Measurements from ENCODE around the gene CAMTA1. TPM values are rescaled to one million over a fixed set of nuclear protein-coding genes. Genes with fewer than 3 reads are reported as not detected.

Gene CAMTA1
- polyA plus RNA-seq, 1 of the 3 experiments (the other 2 are of a cell fraction): 63.1 TPM

- no peak for DNase-seq
- Histone ChIP-seq H3K36me3 (replicated peaks in 1 of 2; ENCODE audit: control insufficient read depth in 1 of 2, insufficient read depth in 2 of 2, low read length in 1 of 2) (no peaks in the 10 kb centered on the region), H3K9ac (no peak overlapping the region), H3K4me2 (no peak overlapping the region), H3K27me3 (ENCODE audit: insufficient read depth) (no peaks in the 10 kb centered on the region), H3K9me3 (no peaks in the 10 kb centered on the region), H2AFZ (ENCODE audit: low read depth) (no peak overlapping the region), H3K9me2 (no peaks in the 10 kb centered on the region), H3K4me1 (ENCODE audit: control insufficient read depth in 1 of 2, insufficient read depth in 2 of 2, low read depth in 1 of 2, low read length in 1 of 2) (peaks cover 0 to 8% of the 10 kb centered on the region in 2 experiments; a peak in 2 of 4 replicates), H3K79me2 (ENCODE audit: insufficient read depth) (no peaks in the 10 kb centered on the region), H3K27ac (ENCODE audit: low read depth in 2 of 2, low read length in 1 of 2) (no peak overlapping the region), H3K4me3 (ENCODE audit: low read depth in 2 of 2, low read length in 1 of 2) (no peak overlapping the region), H3F3A (replicated peaks; ENCODE audit: insufficient read depth) (no peaks in the 10 kb centered on the region), H4K20me1 (ENCODE audit: insufficient read depth) (no peaks in the 10 kb centered on the region)
- 64% methylated on average over 7 of the region's 7 CpGs for WGBS (ENCODE audit: low lambda C conversion rate)
- ChIA-PET CTCF (interaction anchor here (0.6 to 6.9 kb wide), 34 partner anchors 9 to 489 kb away, joined by 3 to 71 read pairs (median 4); no protein-coding TSS in a partner anchor), POLR2A (no interaction called here)
- TF ChIP-seq FOSL2 (IDR thresholded peaks at IDR 0.05; ENCODE audit: borderline replicate concordance, low read depth) (no peak), EZH2phosphoT487 (IDR thresholded peaks at IDR 0.05; ENCODE audit: borderline replicate concordance, low read depth) (no peak), SIN3A (IDR thresholded peaks at IDR 0.05; ENCODE audit: borderline replicate concordance, low read depth, low read length) (no peak), GABPA (IDR thresholded peaks at IDR 0.05; ENCODE audit: low read depth) (no peak), USF2 (IDR thresholded peaks at IDR 0.05; ENCODE audit: borderline replicate concordance, low read depth, low read length) (no peak), TCF12 (IDR thresholded peaks at IDR 0.05) (no peak), MXI1 (IDR thresholded peaks at IDR 0.05; ENCODE audit: low read depth, low read length) (no peak), EP300 (IDR thresholded peaks at IDR 0.05; ENCODE audit: borderline replicate concordance in 1 of 2, low read depth in 1 of 2, low read length in 1 of 2) (no peak), FOXM1 (IDR thresholded peaks at IDR 0.05; ENCODE audit: low read depth) (no peak), TEAD4 (IDR thresholded peaks at IDR 0.05; ENCODE audit: borderline replicate concordance, insufficient read depth) (no peak)
- TF ChIP-seq, protein P1, sequence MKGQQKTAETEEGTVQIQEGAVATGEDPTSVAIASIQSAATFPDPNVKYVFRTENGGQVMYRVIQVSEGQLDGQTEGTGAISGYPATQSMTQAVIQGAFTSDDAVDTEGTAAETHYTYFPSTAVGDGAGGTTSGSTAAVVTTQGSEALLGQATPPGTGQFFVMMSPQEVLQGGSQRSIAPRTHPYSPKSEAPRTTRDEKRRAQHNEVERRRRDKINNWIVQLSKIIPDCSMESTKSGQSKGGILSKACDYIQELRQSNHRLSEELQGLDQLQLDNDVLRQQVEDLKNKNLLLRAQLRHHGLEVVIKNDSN (IDR thresholded peaks at IDR 0.05; ENCODE audit: borderline replicate concordance, low read depth): no peak
- TF ChIP-seq, protein P2, sequence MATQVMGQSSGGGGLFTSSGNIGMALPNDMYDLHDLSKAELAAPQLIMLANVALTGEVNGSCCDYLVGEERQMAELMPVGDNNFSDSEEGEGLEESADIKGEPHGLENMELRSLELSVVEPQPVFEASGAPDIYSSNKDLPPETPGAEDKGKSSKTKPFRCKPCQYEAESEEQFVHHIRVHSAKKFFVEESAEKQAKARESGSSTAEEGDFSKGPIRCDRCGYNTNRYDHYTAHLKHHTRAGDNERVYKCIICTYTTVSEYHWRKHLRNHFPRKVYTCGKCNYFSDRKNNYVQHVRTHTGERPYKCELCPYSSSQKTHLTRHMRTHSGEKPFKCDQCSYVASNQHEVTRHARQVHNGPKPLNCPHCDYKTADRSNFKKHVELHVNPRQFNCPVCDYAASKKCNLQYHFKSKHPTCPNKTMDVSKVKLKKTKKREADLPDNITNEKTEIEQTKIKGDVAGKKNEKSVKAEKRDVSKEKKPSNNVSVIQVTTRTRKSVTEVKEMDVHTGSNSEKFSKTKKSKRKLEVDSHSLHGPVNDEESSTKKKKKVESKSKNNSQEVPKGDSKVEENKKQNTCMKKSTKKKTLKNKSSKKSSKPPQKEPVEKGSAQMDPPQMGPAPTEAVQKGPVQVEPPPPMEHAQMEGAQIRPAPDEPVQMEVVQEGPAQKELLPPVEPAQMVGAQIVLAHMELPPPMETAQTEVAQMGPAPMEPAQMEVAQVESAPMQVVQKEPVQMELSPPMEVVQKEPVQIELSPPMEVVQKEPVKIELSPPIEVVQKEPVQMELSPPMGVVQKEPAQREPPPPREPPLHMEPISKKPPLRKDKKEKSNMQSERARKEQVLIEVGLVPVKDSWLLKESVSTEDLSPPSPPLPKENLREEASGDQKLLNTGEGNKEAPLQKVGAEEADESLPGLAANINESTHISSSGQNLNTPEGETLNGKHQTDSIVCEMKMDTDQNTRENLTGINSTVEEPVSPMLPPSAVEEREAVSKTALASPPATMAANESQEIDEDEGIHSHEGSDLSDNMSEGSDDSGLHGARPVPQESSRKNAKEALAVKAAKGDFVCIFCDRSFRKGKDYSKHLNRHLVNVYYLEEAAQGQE (IDR thresholded peaks at IDR 0.05; ENCODE audit: low read depth, low read length): no peak
Observed at GRCh38 chr1:7208647-7209180, 423.5 kb downstream of the CAMTA1 start.
